ENCODE results near the gene LRBA.
"Not testable (repeated sequence)": the region's sequence is repeated elsewhere in the genome, so short reads cannot be mapped to it uniquely, and the experiment has no call there.

Gene LRBA

GRCh38 chr4:150583287-150584110, 431.6 kb downstream of the LRBA start:
- DNase-seq: no peak

GRCh38 chr4:150582873-150583286, 432.2 kb downstream of the LRBA start:
- no peak for DNase-seq

- no peak for DNase-seq
Observed at GRCh38 chr4:150582146-150582872, 432.8 kb downstream of the LRBA start, which contains the start of gene MAB21L2. MAB21L2 (plus strand) TSS chr4:150582151; CDS start chr4:150583030, 879 bp downstream.

- DNase-seq: no peak
Observed at GRCh38 chr4:150581641-150582051, 433.4 kb downstream of the LRBA start.

- no peak for DNase-seq
Observed at GRCh38 chr4:150581056-150581605, 434.0 kb downstream of the LRBA start.

- no peak for DNase-seq
Observed at GRCh38 chr4:150580306-150580705, 434.8 kb downstream of the LRBA start.

GRCh38 chr4:150579551-150580234, 435.4 kb downstream of the LRBA start:
- no peak for DNase-seq

GRCh38 chr4:150578745-150579501, 436.2 kb downstream of the LRBA start:
- DNase-seq: no peak

GRCh38 chr4:150577796-150578195, 437.3 kb downstream of the LRBA start:
- DNase-seq: no peak

- no peak for DNase-seq
Observed at GRCh38 chr4:150574678-150575077, 440.4 kb downstream of the LRBA start.

- DNase-seq: peak; percentile 60
Observed at GRCh38 chr4:150573534-150573933, 441.6 kb downstream of the LRBA start.

- DNase-seq: peak; percentile 69
Observed at GRCh38 chr4:150572704-150573504, 442.2 kb downstream of the LRBA start.

- DNase-seq: peak; percentile 39
Observed at GRCh38 chr4:150570862-150571261, 444.2 kb downstream of the LRBA start.

GRCh38 chr4:150569998-150570535, 445.0 kb downstream of the LRBA start:
- no peak for DNase-seq

GRCh38 chr4:150569384-150569987, 445.6 kb downstream of the LRBA start:
- peak; percentile 15 for DNase-seq

GRCh38 chr4:150567070-150567469, 448.0 kb downstream of the LRBA start:
- DNase-seq: no peak

- not testable (repeated sequence) for DNase-seq
Observed at GRCh38 chr4:150564967-150565366, 450.1 kb downstream of the LRBA start.

- DNase-seq: no peak
Observed at GRCh38 chr4:150562751-150563150, 452.3 kb downstream of the LRBA start.

GRCh38 chr4:150562250-150562649, 452.8 kb downstream of the LRBA start:
- DNase-seq: no peak

- DNase-seq: no peak
Observed at GRCh38 chr4:150561143-150561737, 453.8 kb downstream of the LRBA start.

All from hematopoietic multipotent progenitor cell treated with erythropoietin and hydrocortisone succinate and interleukin-3 and kit ligand, for 4 days (in vitro differentiated cells).